Ishikawa (cell line): Measurements from ENCODE around the gene LYSMD2.

Experiments
- CEBPB ChIP-seq: IDR thresholded peaks from 2 replicates; pipeline ENCODE4 v1.6.1; 2012
- CREB1 ChIP-seq: IDR thresholded peaks from 2 replicates; pipeline ENCODE4 v1.6.1; 2012; ENCODE audit warnings: low read depth
- EGR1 ChIP-seq: IDR thresholded peaks from 2 replicates; pipeline ENCODE4 v1.6.1; 2012
- EP300 ChIP-seq: IDR thresholded peaks from 2 replicates; pipeline ENCODE4 v1.6.1; 2012; ENCODE audit warnings: borderline replicate concordance
- MAX ChIP-seq: IDR thresholded peaks from 2 replicates; pipeline ENCODE4 v1.6.1; 2012
- NFIC ChIP-seq: IDR thresholded peaks from 2 replicates; pipeline ENCODE4 v1.6.1; 2012
- RAD21 ChIP-seq: IDR thresholded peaks from 2 replicates; pipeline ENCODE4 v1.6.1; 2012; ENCODE audit warnings: low read depth
- REST ChIP-seq: IDR thresholded peaks from 2 replicates; pipeline ENCODE4 v1.6.1; 2012; ENCODE audit warnings: low read depth, mild to moderate bottlenecking
- TAF1 ChIP-seq: IDR thresholded peaks from 2 replicates; pipeline ENCODE4 v1.6.1; 2012; ENCODE audit warnings: low read depth, mild to moderate bottlenecking
- TCF12 ChIP-seq: IDR thresholded peaks from 2 replicates; pipeline ENCODE4 v1.6.1; 2012; ENCODE audit warnings: low read depth
- TEAD4 ChIP-seq: IDR thresholded peaks from 2 replicates; pipeline ENCODE4 v1.6.1; 2012
- USF1 ChIP-seq: IDR thresholded peaks from 2 replicates; pipeline ENCODE4 v1.6.1; 2012
- ZBTB7A ChIP-seq: IDR thresholded peaks from 2 replicates; pipeline ENCODE4 v1.6.1; 2012; ENCODE audit warnings: low read depth

- TF ChIP-seq TEAD4 = no peak
- TF ChIP-seq EP300 = no peak
- TF ChIP-seq RAD21 = no peak
- no peak for TF ChIP-seq CEBPB
- no peak for TF ChIP-seq NFIC
- TF ChIP-seq TAF1 = no peak
- TF ChIP-seq MAX = no peak
- TF ChIP-seq CREB1 = no peak
- no peak for TF ChIP-seq USF1
- TF ChIP-seq TCF12 = no peak
- TF ChIP-seq ZBTB7A = no peak
- no peak for TF ChIP-seq EGR1
- TF ChIP-seq REST = no peak
These were observed 30.6 kb upstream of the LYSMD2 start for GRCh38 chr15:51768018-51768417.
